ENCODE data around the gene ATP8A2. TPM values are rescaled to one million over a fixed set of nuclear protein-coding genes. Genes with fewer than 3 reads are reported as not detected.

The ATP8A2 gene
- total RNA-seq, 4 donors from 2014 or later, result 0.18 to 11.6 (median 1.8) TPM

GRCh38 chr13:26021956-26022355 is 650.2 kb downstream of the ATP8A2 start:
- H3K27me3 ChIP-seq, result no peaks in the 10 kb centered on the region
- TF ChIP-seq POLR2A (IDR thresholded peaks at IDR 0.05), result no peak
- TF ChIP-seq, protein P1, sequence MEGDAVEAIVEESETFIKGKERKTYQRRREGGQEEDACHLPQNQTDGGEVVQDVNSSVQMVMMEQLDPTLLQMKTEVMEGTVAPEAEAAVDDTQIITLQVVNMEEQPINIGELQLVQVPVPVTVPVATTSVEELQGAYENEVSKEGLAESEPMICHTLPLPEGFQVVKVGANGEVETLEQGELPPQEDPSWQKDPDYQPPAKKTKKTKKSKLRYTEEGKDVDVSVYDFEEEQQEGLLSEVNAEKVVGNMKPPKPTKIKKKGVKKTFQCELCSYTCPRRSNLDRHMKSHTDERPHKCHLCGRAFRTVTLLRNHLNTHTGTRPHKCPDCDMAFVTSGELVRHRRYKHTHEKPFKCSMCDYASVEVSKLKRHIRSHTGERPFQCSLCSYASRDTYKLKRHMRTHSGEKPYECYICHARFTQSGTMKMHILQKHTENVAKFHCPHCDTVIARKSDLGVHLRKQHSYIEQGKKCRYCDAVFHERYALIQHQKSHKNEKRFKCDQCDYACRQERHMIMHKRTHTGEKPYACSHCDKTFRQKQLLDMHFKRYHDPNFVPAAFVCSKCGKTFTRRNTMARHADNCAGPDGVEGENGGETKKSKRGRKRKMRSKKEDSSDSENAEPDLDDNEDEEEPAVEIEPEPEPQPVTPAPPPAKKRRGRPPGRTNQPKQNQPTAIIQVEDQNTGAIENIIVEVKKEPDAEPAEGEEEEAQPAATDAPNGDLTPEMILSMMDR (IDR thresholded peaks at IDR 0.05), result no peak
- H3K9me3 ChIP-seq, result no peaks in the 10 kb centered on the region
- H3K4me1 ChIP-seq, result no peaks in the 10 kb centered on the region
- no peak overlapping the region for H3K27ac ChIP-seq
- H3K4me3 ChIP-seq, result no peak overlapping the region
- DNase-seq, result no peak
- H3K36me3 ChIP-seq, result no peaks in the 10 kb centered on the region

DNA sequence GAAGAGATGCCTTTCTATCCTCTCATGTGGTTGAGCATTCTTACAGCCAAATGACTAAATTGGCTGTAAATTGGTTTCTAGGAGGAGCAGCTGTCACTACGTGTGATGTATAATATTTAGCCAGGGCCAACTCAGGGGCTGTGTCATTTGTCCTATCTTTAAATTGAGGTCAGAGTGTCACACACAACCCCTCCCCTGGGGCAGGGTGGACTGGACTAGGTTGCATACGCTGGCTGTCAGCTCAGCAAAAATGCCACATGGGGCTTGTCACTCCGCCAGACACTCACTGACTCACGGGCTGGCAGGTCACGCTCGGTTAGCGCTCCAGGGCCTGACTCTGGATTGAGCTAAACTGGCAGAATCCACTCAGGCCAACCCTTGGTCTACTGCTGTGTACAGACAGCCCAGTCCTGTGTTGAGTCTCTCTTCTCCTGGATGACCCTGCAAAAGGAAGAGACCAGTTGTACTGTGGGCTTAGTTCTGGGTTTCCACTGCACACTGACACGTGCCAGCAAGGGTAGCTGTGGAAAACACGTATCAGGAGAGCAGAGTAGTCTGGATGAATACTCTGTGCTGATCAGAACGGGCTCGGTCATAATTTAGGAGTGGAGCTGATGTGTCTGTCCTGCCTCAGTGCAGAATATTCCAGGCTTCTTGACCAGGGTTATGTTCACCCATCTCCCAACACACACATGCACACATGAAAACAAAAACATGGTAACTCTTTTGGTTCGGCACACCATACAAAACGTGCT is 650.9 kb downstream of the ATP8A2 start:
- Histone ChIP-seq H3K4me1 (no peaks in the 10 kb centered on the region), H3K36me3 (no peaks in the 10 kb centered on the region), H3K9me3 (no peaks in the 10 kb centered on the region), H3K27me3 (no peaks in the 10 kb centered on the region), H3K27ac (no peak overlapping the region), H3K4me3 (no peak overlapping the region)
- TF ChIP-seq POLR2A (IDR thresholded peaks at IDR 0.05), result no peak
- TF ChIP-seq, protein P1 (IDR thresholded peaks at IDR 0.05), result no peak
- no peak for DNase-seq

DNA sequence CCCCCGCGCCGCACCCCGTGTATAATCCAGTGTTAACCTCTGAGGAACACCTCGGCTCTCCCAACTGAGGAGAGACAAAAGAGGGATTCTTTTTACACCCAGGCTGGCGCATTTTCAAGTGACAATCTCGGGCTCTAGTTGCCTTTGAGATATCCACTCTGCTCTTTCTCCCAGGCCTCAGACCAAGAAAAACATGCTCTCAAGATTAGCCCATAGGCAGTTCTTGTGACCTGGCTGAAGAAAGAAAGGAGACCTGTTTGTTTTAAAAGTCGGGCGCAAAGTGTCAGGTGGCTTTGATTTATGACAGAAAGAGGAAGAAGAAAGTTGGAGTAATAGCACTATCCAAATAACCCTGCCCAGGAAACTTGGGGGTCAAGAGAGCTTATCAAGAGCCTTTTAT is 652.8 kb downstream of the ATP8A2 start:
- no peaks in the 10 kb centered on the region for H3K9me3 ChIP-seq
- no peaks in the 10 kb centered on the region for H3K4me1 ChIP-seq
- H3K27me3 ChIP-seq, result no peaks in the 10 kb centered on the region
- no peak for DNase-seq
- TF ChIP-seq, protein P1 (IDR thresholded peaks at IDR 0.05), result no peak
- TF ChIP-seq POLR2A (IDR thresholded peaks at IDR 0.05), result no peak
- H3K27ac ChIP-seq, result no peak overlapping the region
- H3K36me3 ChIP-seq, result no peaks in the 10 kb centered on the region
- no peak overlapping the region for H3K4me3 ChIP-seq

- no peak overlapping the region for H3K27ac ChIP-seq
Measured at GRCh38 chr13:26025196-26025595, 653.4 kb downstream of the ATP8A2 start.

GRCh38 chr13:26025771-26026170 is 654.0 kb downstream of the ATP8A2 start:
- H3K27ac ChIP-seq, result no peak overlapping the region
- H3K4me3 ChIP-seq, result no peak overlapping the region
- no peaks in the 10 kb centered on the region for H3K4me1 ChIP-seq
- H3K9me3 ChIP-seq, result no peaks in the 10 kb centered on the region
- H3K27me3 ChIP-seq, result no peaks in the 10 kb centered on the region
- DNase-seq, result no peak
- TF ChIP-seq, protein P1 (IDR thresholded peaks at IDR 0.05), result no peak
- TF ChIP-seq POLR2A (IDR thresholded peaks at IDR 0.05), result no peak
- no peaks in the 10 kb centered on the region for H3K36me3 ChIP-seq

More at GRCh38 chr13:26025196-26025595, 653.4 kb downstream of the ATP8A2 start:
- H3K9me3 ChIP-seq, result no peaks in the 10 kb centered on the region
- H3K4me1 ChIP-seq, result no peaks in the 10 kb centered on the region
- H3K36me3 ChIP-seq, result no peaks in the 10 kb centered on the region
- no peak overlapping the region for H3K4me3 ChIP-seq
- no peaks in the 10 kb centered on the region for H3K27me3 ChIP-seq
- no peak for DNase-seq
- TF ChIP-seq POLR2A (IDR thresholded peaks at IDR 0.05), result no peak
- TF ChIP-seq, protein P1 (IDR thresholded peaks at IDR 0.05), result no peak
